T-helper 2 cell treated with Interferon-gamma antibody and Interleukin-4, amounts not matched to agents 100 ng/mL and 5 ng/mL, for 36 hours (primary cell): ENCODE results near the gene CCDC89. TPM values are rescaled to one million over a fixed set of nuclear protein-coding genes. Genes with fewer than 3 reads are reported as not detected.

ENCODE experiments used
- intact Hi-C: fragments of 100-400 bp; cut with micrococcal nuclease; formaldehyde crosslinking; loops from one replicate; pipeline ENCODE4 v1.15.1; 2023
- total RNA-seq: library from RNA; stranded (reverse); gene quantifications from 2 replicates; pipeline ENCODE4 v1.2.3, GENCODE V29; 2022

CCDC89 gene
- total RNA-seq: 0.43 TPM in 1 of 2 replicates, not detected in the other

GRCh38 chr11:85685820-85686459 is at the start of gene CCDC89:
Gene CCDC89 (minus strand): TSS chr11:85686195. CDS start chr11:85686130, 65 bp downstream.
- intact Hi-C loops: no loop called here

GRCh38 chr11:85732965-85733364 is 47.0 kb upstream of the CCDC89 start:
- intact Hi-C loops: no loop called here

- intact Hi-C loops: no loop called here
These were observed 40.4 kb upstream of the CCDC89 start for GRCh38 chr11:85726381-85726780.

GRCh38 chr11:85725510-85726258 is 39.7 kb upstream of the CCDC89 start:
- intact Hi-C loops: no loop called here

- intact Hi-C loops: no loop called here
These were observed 38.9 kb upstream of the CCDC89 start for GRCh38 chr11:85724748-85725465.

GRCh38 chr11:85723088-85723487 is 37.1 kb upstream of the CCDC89 start:
- intact Hi-C loops: no loop called here

- intact Hi-C loops: no loop called here
These were observed 35.2 kb upstream of the CCDC89 start for GRCh38 chr11:85721191-85721590.

GRCh38 chr11:85718991-85719807 is 33.2 kb upstream of the CCDC89 start:
- intact Hi-C loops: no loop called here

GRCh38 chr11:85718126-85718943 is 32.3 kb upstream of the CCDC89 start:
- intact Hi-C loops: no loop called here

- intact Hi-C loops: no loop called here
These were observed 31.4 kb upstream of the CCDC89 start for GRCh38 chr11:85717429-85717828.

- intact Hi-C loops: no loop called here
These were observed 27.0 kb upstream of the CCDC89 start for GRCh38 chr11:85712953-85713352.

- intact Hi-C loops: no loop called here
These were observed 24.9 kb upstream of the CCDC89 start for GRCh38 chr11:85710917-85711316.

- intact Hi-C loops: no loop called here
These were observed 24.1 kb upstream of the CCDC89 start for GRCh38 chr11:85709941-85710702.

- intact Hi-C loops: no loop called here
These were observed 19.8 kb upstream of the CCDC89 start for GRCh38 chr11:85705800-85706199.

- intact Hi-C loops: no loop called here
These were observed 19.0 kb upstream of the CCDC89 start for GRCh38 chr11:85704967-85705366.

GRCh38 chr11:85699957-85700741 is 14.2 kb upstream of the CCDC89 start:
- intact Hi-C loops: loop anchor here (1.0 to 2.0 kb wide), 3 partner anchors 52 to 111 kb away; partner anchors contain the start of genes SYTL2 and TMEM126B

- intact Hi-C loops: no loop called here
These were observed 12.2 kb upstream of the CCDC89 start for GRCh38 chr11:85698195-85698594.

- intact Hi-C loops: no loop called here
These were observed 11.8 kb upstream of the CCDC89 start for GRCh38 chr11:85697747-85698146.

GRCh38 chr11:85695546-85695945 is 9.6 kb upstream of the CCDC89 start:
- intact Hi-C loops: loop anchor here (2.0 kb wide), 1 partner anchor 31 kb away; the partner anchor contains the start of gene CREBZF
